Spleen (tissue), 7 donors: ENCODE measurements around the gene GABARAPL2.

Experiments used
- POLR2A ChIP-seq, 3 donors: fragments of 450-650 bp; IDR thresholded peaks; one replicate each; pipeline ENCODE4 v1.5.1; 2017; ENCODE audit warnings: antibody characterized with exemption in 3 of 3, mild to moderate bottlenecking in 1 of 3
- POLR2AphosphoS5 ChIP-seq, 3 donors: sonication (generic); formaldehyde crosslinking; IDR thresholded peaks; one replicate each; pipeline ENCODE4 v1.5.1; 2017; ENCODE audit warnings: antibody characterized with exemption in 3 of 3
- TF ChIP-seq, protein P1 (sequence below), 11 experiments: fragments of 200-600 bp in 7 of 11; fragments of 450-650 bp in 4 of 11; sonication (generic) in 4 of 11; IDR thresholded peaks in 8 of 11; conservative IDR thresholded peaks in 3 of 11; 1 replicate in 7 of 11; 2 replicates in 4 of 11; pipeline versions ENCODE4 v1.4.0 to v1.8.0; 2016 to 2021; ENCODE audit warnings: antibody characterized with exemption in 11 of 11, inconsistent platforms in 4 of 11, mild to moderate bottlenecking in 1 of 11
- donor health status: DM: no; HTN: no; CAD: no; lungs with moderate emphysema.
- donor health status: DM: no; HTN: no; CAD: no.
- donor health status: DM: no; HTN: no; CAD: no.

DNA sequence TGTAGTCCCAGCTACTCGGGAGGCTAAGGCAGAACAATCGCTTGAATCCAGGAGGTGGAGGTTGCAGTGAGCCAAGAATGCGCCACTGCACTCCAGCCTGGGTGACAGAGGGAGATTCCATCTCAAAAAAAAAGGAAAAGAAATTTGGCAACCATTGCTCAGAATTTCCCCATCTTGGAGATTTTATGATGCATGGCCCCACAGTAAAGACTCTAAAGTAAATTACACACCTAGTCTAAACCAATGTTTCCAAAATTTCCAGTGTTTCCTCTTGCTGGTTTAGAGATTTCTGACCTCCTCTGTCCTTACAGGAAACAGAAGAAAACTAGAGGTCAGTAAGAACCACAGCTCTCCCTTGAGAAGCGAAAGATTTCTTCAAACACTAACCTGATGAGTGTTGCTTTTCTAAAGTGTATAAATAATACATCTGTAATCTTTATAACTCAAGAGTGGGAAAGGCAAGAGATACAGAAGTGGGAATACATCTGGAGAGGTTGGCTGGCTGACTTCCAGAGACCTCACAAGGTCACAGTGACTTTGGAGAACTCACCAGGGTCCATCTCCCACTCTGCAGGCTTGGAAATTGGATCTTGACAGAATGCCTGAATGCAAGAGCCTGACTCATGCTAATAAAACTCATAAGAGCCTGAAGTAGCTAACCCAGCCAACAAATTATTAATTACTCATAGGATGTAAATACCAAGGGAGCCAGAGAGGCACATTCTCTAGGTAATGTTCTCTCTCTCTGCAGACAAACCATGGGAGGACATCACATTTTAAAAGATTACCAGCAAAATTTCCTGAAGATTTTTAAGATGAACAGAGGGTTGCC lies 48.1 kb downstream of the GABARAPL2 start:
- TF ChIP-seq, protein P1, sequence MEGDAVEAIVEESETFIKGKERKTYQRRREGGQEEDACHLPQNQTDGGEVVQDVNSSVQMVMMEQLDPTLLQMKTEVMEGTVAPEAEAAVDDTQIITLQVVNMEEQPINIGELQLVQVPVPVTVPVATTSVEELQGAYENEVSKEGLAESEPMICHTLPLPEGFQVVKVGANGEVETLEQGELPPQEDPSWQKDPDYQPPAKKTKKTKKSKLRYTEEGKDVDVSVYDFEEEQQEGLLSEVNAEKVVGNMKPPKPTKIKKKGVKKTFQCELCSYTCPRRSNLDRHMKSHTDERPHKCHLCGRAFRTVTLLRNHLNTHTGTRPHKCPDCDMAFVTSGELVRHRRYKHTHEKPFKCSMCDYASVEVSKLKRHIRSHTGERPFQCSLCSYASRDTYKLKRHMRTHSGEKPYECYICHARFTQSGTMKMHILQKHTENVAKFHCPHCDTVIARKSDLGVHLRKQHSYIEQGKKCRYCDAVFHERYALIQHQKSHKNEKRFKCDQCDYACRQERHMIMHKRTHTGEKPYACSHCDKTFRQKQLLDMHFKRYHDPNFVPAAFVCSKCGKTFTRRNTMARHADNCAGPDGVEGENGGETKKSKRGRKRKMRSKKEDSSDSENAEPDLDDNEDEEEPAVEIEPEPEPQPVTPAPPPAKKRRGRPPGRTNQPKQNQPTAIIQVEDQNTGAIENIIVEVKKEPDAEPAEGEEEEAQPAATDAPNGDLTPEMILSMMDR (IDR thresholded peaks at IDR 0.05 in 8 of 11, conservative IDR thresholded peaks at IDR 0.05 in 3 of 11), result no peak
- no peak for TF ChIP-seq POLR2AphosphoS5 (IDR thresholded peaks at IDR 0.05)
- no peak for TF ChIP-seq POLR2A (IDR thresholded peaks at IDR 0.05)
